ENCODE measurements around the gene SLIRP.

DNA sequence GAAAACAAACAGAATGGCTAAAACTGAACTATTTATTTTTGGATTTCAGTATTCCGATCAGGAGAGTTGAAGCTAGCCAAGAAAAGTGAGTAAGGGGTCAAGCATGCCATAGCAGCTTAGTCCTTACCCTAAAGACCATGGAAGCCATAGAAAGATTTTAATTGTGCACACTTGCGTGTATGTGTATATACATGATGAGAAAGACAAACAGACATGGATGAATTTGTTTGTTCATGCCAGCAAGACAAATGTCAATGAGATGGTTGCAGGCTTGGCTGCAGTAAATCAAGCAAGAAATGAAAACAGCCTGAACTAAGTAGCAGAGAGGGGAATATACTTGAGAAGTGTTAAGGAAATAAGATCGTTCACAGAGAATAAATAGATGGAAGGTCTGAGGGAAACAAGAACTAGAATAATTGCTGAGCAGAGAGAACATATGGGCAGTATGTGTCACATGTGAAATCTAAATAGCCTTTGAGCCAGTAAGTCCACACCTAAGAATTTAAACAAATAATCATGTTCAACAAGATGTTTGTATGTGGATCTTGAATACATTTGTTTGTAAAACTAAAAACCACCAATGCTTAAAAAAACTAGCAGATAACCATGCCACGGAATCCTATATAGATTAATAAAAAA, 38.3 kb downstream of the SLIRP start:
- TF ChIP-seq, protein P1, sequence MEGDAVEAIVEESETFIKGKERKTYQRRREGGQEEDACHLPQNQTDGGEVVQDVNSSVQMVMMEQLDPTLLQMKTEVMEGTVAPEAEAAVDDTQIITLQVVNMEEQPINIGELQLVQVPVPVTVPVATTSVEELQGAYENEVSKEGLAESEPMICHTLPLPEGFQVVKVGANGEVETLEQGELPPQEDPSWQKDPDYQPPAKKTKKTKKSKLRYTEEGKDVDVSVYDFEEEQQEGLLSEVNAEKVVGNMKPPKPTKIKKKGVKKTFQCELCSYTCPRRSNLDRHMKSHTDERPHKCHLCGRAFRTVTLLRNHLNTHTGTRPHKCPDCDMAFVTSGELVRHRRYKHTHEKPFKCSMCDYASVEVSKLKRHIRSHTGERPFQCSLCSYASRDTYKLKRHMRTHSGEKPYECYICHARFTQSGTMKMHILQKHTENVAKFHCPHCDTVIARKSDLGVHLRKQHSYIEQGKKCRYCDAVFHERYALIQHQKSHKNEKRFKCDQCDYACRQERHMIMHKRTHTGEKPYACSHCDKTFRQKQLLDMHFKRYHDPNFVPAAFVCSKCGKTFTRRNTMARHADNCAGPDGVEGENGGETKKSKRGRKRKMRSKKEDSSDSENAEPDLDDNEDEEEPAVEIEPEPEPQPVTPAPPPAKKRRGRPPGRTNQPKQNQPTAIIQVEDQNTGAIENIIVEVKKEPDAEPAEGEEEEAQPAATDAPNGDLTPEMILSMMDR (IDR thresholded peaks at IDR 0.05): no peak
- TF ChIP-seq POLR2AphosphoS5 (IDR thresholded peaks at IDR 0.05): no peak

Measured in prostate gland (tissue), 2 donors.